Fibroblast of lung (primary cell): Measurements from ENCODE around the gene TMEM183A. TPM values are rescaled to one million over a fixed set of nuclear protein-coding genes. Genes with fewer than 3 reads are reported as not detected.

Experiments
- DNase-seq, 2 donors: peaks; one replicate each; pipeline versions ENCODE4 v3.0.0 to v3.0.0-alpha.2; 2010; ENCODE audit warnings: low read depth in 2 of 2
- H2AFZ ChIP-seq: 2 replicates; pipeline ENCODE4 v1.5.1; 2012; ENCODE audit warnings: low read length, control low read depth, inconsistent platforms
- H3K27ac ChIP-seq: 2 replicates; pipeline ENCODE4 v1.5.1; 2011; ENCODE audit warnings: low read length, control low read depth; ENCODE audit not compliant: insufficient read depth
- H3K27me3 ChIP-seq: 2 replicates; pipeline ENCODE4 v1.5.1; 2011; ENCODE audit warnings: mild to moderate bottlenecking, low read length; ENCODE audit not compliant: control insufficient read depth, insufficient read depth
- H3K36me3 ChIP-seq: 2 replicates; pipeline ENCODE4 v1.5.1; 2011; ENCODE audit warnings: low read length; ENCODE audit not compliant: control insufficient read depth, insufficient read depth
- H3K4me1 ChIP-seq: 2 replicates; pipeline ENCODE4 v1.5.1; 2011; ENCODE audit warnings: low read length; ENCODE audit not compliant: control insufficient read depth, insufficient read depth; ENCODE audit errors: extremely low read depth
- H3K4me2 ChIP-seq: 2 replicates; pipeline ENCODE4 v1.5.1; 2011; ENCODE audit warnings: low read length, control low read depth; ENCODE audit not compliant: insufficient read depth; ENCODE audit errors: extremely low read depth
- H3K4me3 ChIP-seq, 4 experiments: fragments of 200-600 bp in 1 of 4; sonication (generic) in 1 of 4; replicated peaks in 1 of 4; 2 replicates each; pipeline ENCODE4 v1.5.1; 2011 to 2016; ENCODE audit warnings: low read length in 4 of 4, low read depth in 3 of 4, mild to moderate bottlenecking in 3 of 4, control low read depth in 2 of 4, inconsistent platforms in 1 of 4, mixed read lengths in 1 of 4; ENCODE audit not compliant: insufficient read depth in 1 of 4; ENCODE audit errors: control extremely low read depth in 1 of 4
- H3K79me2 ChIP-seq: 2 replicates; pipeline ENCODE4 v1.5.1; 2012; ENCODE audit warnings: mild to moderate bottlenecking, low read length, inconsistent platforms; ENCODE audit not compliant: control insufficient read depth, insufficient read depth
- H3K9ac ChIP-seq: 2 replicates; pipeline ENCODE4 v1.5.1; 2011; ENCODE audit warnings: mild to moderate bottlenecking, low read length, control low read depth; ENCODE audit not compliant: insufficient read depth
- H3K9me3 ChIP-seq: 2 replicates; pipeline ENCODE4 v1.5.1; 2012; ENCODE audit warnings: low read depth, low read length; ENCODE audit not compliant: control insufficient read depth, insufficient read depth
- H4K20me1 ChIP-seq: 2 replicates; pipeline ENCODE4 v1.5.1; 2011; ENCODE audit warnings: low read length; ENCODE audit not compliant: control insufficient read depth, insufficient read depth; ENCODE audit errors: extremely low read depth
- CTCF ChIP-seq, 2 donors: IDR thresholded peaks in 1 of 2; conservative IDR thresholded peaks in 1 of 2; 1 replicate in 1 of 2; 2 replicates in 1 of 2; pipeline ENCODE4 v1.5.1; 2011 to 2012; ENCODE audit warnings: low read length in 2 of 2, control low read depth in 1 of 2, inconsistent platforms in 1 of 2, low read depth in 1 of 2, mild to moderate bottlenecking in 1 of 2
- EZH2 ChIP-seq: IDR thresholded peaks from 2 replicates; pipeline ENCODE4 v1.5.1; 2012; ENCODE audit warnings: low read length, control low read depth, mild to moderate bottlenecking; ENCODE audit errors: missing control alignments
- polyA plus RNA-seq, 2 donors: library from polyadenylated mRNA; depleted of rRNA in 1 of 2; stranded (reverse) in 1 of 2; unstranded in 1 of 2; fragments of >200 nt; gene quantifications; 2 replicates each; pipeline ENCODE4 v1.2.1, GENCODE V29; 2011 to 2012; ENCODE audit warnings: missing spikeins in 1 of 2
- total RNA-seq: library from RNA; depleted of rRNA; stranded (reverse); fragments of >200 nt; gene quantifications from 2 replicates; pipeline ENCODE4 v1.2.1, GENCODE V29; 2014

TMEM183A gene
- total and polyA plus RNA-seq, 2 donors (not counting 1 experiment from before 2014, with no cell fraction given): 74.2 to 74.5 TPM

DNA sequence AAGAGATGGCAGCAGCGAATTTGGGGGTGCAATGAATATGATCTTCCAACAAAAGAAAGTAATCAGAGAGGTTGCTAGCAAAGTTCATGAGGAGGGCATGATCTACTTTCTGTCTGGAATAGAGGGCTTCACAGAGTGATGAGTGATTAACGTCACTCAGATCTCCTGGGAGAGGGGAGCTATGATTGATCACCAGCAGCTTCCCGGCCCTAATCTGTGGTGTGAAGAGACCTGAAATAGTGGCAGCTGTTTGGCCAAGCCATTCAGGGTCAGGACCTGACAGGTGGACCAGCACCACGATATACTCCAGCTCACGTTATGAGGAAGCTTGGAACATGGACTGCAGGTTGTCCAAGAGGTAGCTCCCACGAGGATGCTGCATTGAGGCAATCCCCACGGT, 19.9 kb upstream of the TMEM183A start:
- H2AFZ ChIP-seq: no peak overlapping the region
- no peaks in the 10 kb centered on the region for H3K36me3 ChIP-seq
- H3K4me2 ChIP-seq: no peak overlapping the region
- no peak for DNase-seq
- no peaks in the 10 kb centered on the region for H3K79me2 ChIP-seq
- H4K20me1 ChIP-seq: no peaks in the 10 kb centered on the region
- H3K9me3 ChIP-seq: no peaks in the 10 kb centered on the region
- no peak overlapping the region for H3K27ac ChIP-seq
- H3K27me3 ChIP-seq: peaks cover 31% of the 10 kb centered on the region
- no peaks in the 10 kb centered on the region for H3K4me1 ChIP-seq
- TF ChIP-seq CTCF (conservative IDR thresholded peaks at IDR 0.05 in 1 of 2, IDR thresholded peaks at IDR 0.05 in 1 of 2; ENCODE audit: low read depth in 1 of 2, low read length in 2 of 2) (no peak), EZH2 (no peak)
- no peak overlapping the region for H3K4me3 ChIP-seq
- H3K9ac ChIP-seq: no peak overlapping the region

DNA sequence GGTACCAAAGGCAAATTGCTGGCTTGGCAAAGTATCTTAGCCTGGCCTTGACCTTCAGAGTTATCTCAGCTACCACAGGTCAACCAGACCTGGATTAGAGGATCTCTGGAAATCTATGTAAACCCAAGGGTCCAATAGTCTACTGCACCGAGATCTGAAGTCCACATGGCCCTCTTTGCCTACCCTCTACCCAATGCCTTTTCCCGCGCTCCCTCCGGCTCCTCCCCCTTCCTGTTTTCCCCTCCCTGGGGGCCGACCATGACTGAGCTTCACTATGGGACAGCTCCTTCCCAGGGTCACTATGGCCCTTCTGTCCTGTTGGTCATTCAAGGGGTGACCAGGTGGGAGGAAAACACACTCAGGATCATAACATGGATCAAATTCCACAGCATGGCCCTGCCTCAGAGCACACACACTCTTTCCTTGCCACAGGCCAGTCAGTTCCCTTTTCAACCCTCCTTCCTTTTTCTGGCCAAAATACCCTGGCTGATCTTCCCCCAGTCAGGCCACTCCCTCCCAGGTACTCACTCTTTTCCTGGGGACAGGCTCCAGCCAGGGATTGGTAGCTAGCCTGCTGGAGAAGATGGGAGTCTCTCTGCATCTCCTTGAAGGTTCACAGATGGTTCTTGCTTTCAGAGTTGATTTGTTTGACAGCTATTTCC, 19.1 kb upstream of the TMEM183A start:
- Histone ChIP-seq H3K9ac (no peak overlapping the region), H3K4me2 (no peak overlapping the region), H4K20me1 (no peaks in the 10 kb centered on the region), H3K79me2 (no peaks in the 10 kb centered on the region), H3K36me3 (no peaks in the 10 kb centered on the region), H3K4me1 (no peaks in the 10 kb centered on the region), H3K27ac (no peak overlapping the region), H3K4me3 (no peak overlapping the region), H3K9me3 (no peaks in the 10 kb centered on the region), H2AFZ (no peak overlapping the region), H3K27me3 (peaks cover 31% of the 10 kb centered on the region)
- TF ChIP-seq EZH2: no peak
- no peak for TF ChIP-seq CTCF (conservative IDR thresholded peaks at IDR 0.05 in 1 of 2, IDR thresholded peaks at IDR 0.05 in 1 of 2; ENCODE audit: low read depth in 1 of 2, low read length in 2 of 2)
- no peak for DNase-seq

GRCh38 chr1:202989879-202990278, 17.3 kb upstream of the TMEM183A start:
- H3K9me3 ChIP-seq: no peaks in the 10 kb centered on the region
- H3K27me3 ChIP-seq: peaks cover 31% of the 10 kb centered on the region
- no peak for DNase-seq

More at GRCh38 chr1:202989879-202990278, 17.3 kb upstream of the TMEM183A start:
- H3K4me2 ChIP-seq: no peak overlapping the region
- no peak overlapping the region for H3K27ac ChIP-seq
- no peak overlapping the region for H2AFZ ChIP-seq
- no peaks in the 10 kb centered on the region for H3K79me2 ChIP-seq
- no peak overlapping the region for H3K9ac ChIP-seq
- H3K4me1 ChIP-seq: no peaks in the 10 kb centered on the region
- no peaks in the 10 kb centered on the region for H4K20me1 ChIP-seq
- TF ChIP-seq CTCF (conservative IDR thresholded peaks at IDR 0.05 in 1 of 2, IDR thresholded peaks at IDR 0.05 in 1 of 2; ENCODE audit: low read depth in 1 of 2, low read length in 2 of 2) (no peak), EZH2 (no peak)
- no peak overlapping the region for H3K4me3 ChIP-seq
- no peaks in the 10 kb centered on the region for H3K36me3 ChIP-seq
